GM13977 (cell line): Measurements from ENCODE around the gene DENND1A.
A peak's percentile ranks its signal among the peaks of the same experiment; 100 is the strongest.
"Not testable (repeated sequence)": the region's sequence is repeated elsewhere in the genome, so short reads cannot be mapped to it uniquely, and the experiment has no call there.

ENCODE experiments used
- DNase-seq: peaks from one replicate; pipeline ENCODE4 v3.0.0; 2012; ENCODE audit warnings: low spot score
- in situ Hi-C: fragments of 300-500 bp; cut with MboI; formaldehyde crosslinking; loops from one replicate; pipeline ENCODE4 v1.12.0; 2022; ENCODE audit warnings: low sequenced_read_pairs, low pct_unique_long_range_greater_than_20kb, mixed read lengths, inconsistent platforms; ENCODE audit not compliant: unreplicated experiment
- TF ChIP-seq, protein P1 (sequence below): IDR thresholded peaks from 2 replicates; pipeline ENCODE4 v1.5.1; 2012; ENCODE audit warnings: mild to moderate bottlenecking, control low read depth; ENCODE audit not compliant: insufficient read depth; ENCODE audit errors: extremely low read depth, missing control alignments

DENND1A gene

DNA sequence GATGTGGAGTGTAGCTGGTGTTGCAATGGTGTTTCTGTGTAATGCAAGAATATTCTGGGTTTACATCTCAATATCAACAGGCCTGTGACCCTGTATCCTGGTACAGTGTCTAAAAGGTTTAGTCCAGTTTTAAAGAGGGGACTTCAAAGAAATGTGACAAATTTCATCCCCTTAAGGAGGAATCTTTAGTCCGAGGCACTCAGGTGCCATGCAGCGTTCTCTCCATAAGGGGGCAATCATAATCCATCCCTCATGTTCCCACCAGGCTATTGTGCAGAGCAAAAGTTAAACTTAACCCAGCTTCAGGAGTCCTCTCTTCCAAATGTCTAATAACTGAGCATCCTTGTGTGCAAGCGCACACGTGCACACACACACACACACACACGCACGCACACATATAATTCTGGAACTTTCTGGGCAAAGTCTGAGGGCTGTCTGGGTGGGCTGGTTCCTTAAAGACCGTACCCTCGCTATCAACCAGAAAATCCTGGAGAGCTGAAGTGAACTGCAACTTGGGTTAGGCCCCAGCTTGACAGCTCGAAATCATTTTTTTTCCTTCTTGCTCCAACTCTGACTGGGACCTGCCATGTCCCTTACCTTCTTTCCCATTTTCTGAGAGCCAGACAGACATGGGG lies 527.9 kb downstream of the DENND1A start:
- in situ Hi-C loops = no loop called here
- TF ChIP-seq, protein P1, sequence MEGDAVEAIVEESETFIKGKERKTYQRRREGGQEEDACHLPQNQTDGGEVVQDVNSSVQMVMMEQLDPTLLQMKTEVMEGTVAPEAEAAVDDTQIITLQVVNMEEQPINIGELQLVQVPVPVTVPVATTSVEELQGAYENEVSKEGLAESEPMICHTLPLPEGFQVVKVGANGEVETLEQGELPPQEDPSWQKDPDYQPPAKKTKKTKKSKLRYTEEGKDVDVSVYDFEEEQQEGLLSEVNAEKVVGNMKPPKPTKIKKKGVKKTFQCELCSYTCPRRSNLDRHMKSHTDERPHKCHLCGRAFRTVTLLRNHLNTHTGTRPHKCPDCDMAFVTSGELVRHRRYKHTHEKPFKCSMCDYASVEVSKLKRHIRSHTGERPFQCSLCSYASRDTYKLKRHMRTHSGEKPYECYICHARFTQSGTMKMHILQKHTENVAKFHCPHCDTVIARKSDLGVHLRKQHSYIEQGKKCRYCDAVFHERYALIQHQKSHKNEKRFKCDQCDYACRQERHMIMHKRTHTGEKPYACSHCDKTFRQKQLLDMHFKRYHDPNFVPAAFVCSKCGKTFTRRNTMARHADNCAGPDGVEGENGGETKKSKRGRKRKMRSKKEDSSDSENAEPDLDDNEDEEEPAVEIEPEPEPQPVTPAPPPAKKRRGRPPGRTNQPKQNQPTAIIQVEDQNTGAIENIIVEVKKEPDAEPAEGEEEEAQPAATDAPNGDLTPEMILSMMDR = peak; percentile 57
- peak; percentile 68 for DNase-seq

GRCh38 chr9:123400926-123401503 lies 528.9 kb downstream of the DENND1A start:
- in situ Hi-C loops = no loop called here

DNA sequence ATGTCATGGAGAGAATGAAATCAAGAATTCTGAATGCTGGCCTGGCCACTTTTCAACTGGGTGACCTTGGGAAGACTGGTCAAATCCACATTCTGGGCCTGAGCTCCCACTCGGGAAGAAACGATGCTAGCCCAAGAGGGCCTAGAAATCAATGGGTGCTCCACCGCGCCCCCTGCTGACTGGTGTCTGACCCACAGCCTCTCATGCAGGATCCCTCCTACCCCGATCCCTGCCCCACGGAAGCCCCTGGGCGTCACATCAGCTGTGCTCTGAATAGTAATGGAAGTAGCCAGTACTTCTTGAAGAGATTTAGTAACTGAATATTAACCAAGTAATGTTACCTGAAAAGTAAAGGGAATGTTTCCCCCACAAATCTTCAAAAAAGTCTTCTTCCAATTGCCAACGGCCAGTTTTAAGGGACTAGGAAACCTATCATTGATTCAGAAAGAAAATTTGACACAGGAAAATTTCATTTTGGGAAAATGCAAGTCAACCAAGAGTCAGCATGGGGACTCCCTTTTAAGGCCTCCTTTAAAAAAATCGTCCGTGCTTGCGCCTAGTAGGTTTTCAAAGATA lies 530.0 kb downstream of the DENND1A start:
- TF ChIP-seq, protein P1 = peak; percentile 64
- DNase-seq = peak; percentile 58
- in situ Hi-C loops = no loop called here

More at GRCh38 chr9:123400926-123401503, 528.9 kb downstream of the DENND1A start:
- TF ChIP-seq, protein P1 = no peak
- DNase-seq = no peak

GRCh38 chr9:123398938-123399337 lies 531.0 kb downstream of the DENND1A start:
- in situ Hi-C loops = not testable (repeated sequence)

DNA sequence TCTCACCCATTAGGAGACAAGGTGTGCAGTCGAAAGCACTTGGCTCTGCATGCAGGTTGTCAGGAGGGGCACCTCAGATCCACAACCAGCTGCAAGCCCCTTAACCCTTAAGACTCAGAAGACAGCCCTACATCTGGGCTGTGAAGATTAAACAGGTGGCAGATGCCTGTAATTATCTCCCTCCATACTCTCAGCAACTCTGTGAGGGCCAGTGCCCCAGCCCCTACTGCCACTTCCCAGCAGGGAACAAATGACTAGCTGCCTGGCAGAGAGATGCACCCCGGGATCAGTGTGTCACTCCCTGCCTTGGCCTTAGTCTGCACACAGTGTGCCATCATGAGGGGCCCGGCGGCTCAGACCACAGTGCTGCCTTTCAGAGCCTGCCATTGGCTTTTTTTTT lies 532.0 kb downstream of the DENND1A start:
- in situ Hi-C loops = no loop called here
- DNase-seq = no peak
- TF ChIP-seq, protein P1 = no peak

More at GRCh38 chr9:123398938-123399337, 531.0 kb downstream of the DENND1A start:
- not testable (repeated sequence) for DNase-seq

GRCh38 chr9:123395689-123396511 lies 534.0 kb downstream of the DENND1A start:
- in situ Hi-C loops = no loop called here
- TF ChIP-seq, protein P1 = no peak
- DNase-seq = no peak

GRCh38 chr9:123395276-123395688 lies 534.6 kb downstream of the DENND1A start:
- DNase-seq = no peak
- TF ChIP-seq, protein P1 = no peak
- in situ Hi-C loops = no loop called here
